GM19455 (cell line): ENCODE measurements around the gene ISX.
"Not testable (repeated sequence)": the region's sequence is repeated elsewhere in the genome, so short reads cannot be mapped to it uniquely, and the experiment has no call there.

Experiments used
- ATAC-seq: cut with Tn5 transposase; IDR thresholded peaks from one replicate; pipeline ENCODE4 v1.9.1; 2021; ENCODE audit not compliant: unreplicated experiment

ISX gene

GRCh38 chr22:35065796-35066218, at the start of gene ISX:
ISX (plus strand) TSS chr22:35066158; CDS start chr22:35067088, 930 bp downstream.
- ATAC-seq = no peak

DNA sequence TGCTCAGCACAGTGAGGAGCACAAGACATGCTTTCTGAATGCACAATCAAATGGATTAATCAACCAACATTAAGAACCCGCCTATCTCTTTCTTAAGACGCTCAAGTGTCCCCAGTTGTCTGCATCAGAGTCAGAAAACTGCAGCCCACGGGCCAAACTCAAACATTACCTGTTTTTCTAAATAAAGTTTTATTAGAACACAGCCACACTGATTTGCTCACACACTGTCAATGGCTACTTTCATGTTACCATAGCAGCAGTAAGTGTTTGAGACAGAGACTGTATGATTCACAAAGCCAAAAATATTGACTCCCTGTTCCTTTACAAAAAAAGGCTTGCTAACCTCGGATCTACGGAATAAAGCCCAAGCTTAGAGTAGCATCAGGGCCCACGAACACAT, 49.0 kb upstream of the ISX start:
- no peak for ATAC-seq

- no peak for ATAC-seq
These were observed 47.0 kb upstream of the ISX start for GRCh38 chr22:35018995-35019394.

DNA sequence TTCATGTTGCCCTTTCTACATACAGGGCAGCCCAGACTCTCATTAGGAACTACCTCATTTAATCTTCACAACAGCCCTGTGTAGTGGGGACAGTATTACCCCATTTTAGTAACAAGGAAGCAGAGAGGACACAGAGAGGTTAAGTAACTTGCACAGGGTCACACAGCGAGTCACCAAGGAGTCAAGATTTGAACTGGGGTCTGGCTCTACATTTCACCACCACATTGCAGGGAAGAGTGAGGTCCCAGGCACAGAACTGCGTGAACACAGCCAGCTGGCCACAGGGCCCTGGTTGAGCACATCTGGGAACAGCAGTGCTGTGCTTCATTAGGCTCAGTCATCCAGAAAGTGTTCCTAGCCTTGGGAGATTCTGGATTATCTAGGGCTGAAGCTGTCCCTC, 45.4 kb upstream of the ISX start:
- no peak for ATAC-seq

DNA sequence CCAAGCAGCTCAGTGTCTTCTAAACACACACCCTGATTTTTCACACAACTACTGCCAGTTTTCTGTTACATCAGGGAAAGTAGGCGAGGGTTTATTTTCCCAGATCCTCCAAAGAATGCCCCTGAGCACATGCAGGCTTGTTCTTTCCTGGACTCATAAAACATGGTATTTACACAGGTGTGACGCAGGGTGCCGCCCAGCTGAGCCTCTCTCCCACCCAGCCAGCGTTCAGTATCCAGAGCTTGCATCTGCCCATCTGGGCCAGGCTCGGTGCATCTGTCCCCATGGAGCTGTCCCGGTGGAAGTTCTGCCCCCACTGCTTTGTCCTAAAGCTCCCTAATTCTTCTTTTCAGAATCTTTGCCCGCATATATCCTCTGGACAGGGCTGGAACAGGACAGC, 44.8 kb upstream of the ISX start:
- ATAC-seq = no peak

- no peak for ATAC-seq
These were observed 43.7 kb upstream of the ISX start for GRCh38 chr22:35022291-35022690.

GRCh38 chr22:35023692-35024363, 42.1 kb upstream of the ISX start:
- ATAC-seq = no peak

GRCh38 chr22:35024364-35024692, 41.6 kb upstream of the ISX start:
- ATAC-seq = no peak

DNA sequence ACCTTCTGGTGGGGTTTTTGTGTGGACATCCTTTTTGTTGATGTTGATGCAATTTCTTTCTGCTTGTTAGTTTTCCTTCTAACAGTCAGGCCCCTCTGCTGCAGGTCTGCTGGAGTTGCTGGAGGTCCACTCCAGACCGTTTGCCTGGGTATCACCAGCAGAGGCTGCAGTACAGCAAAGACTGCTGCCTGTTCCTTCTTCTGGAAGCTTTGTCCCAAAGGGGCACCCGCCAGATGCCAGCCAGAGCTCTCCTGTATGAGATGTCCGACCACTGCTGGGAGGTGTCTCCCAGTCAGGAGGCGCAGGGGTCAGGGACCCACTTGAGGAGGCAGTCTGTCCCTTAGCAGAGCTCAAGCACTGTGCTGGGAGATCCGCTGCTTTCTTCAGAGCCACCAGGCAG, 35.8 kb upstream of the ISX start:
- not testable (repeated sequence) for ATAC-seq

DNA sequence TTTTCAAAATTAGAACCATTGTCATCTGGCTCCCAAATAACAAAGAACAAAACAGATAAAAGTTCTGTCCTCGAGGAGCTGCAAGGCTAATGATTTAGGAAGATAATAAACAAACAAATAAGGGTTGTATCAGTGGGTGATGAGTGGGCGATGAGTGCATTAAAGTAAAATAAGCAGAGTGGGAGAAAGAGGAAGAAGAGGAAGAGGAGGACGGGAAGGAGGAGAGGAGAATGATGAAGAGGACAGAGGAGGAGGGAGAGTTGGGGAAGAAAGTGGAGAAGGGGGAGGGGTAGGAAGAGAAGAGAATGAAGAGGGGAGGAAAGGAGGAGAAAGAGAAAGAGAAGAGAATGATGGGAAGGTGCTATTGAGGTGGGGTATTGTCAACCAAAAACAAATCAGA, 33.4 kb upstream of the ISX start:
- no peak for ATAC-seq

- no peak for ATAC-seq
These were observed 32.2 kb upstream of the ISX start for GRCh38 chr22:35033635-35034296.

GRCh38 chr22:35034963-35035362, 31.0 kb upstream of the ISX start:
- ATAC-seq = no peak

GRCh38 chr22:35037089-35037488, 28.9 kb upstream of the ISX start:
- ATAC-seq = no peak

- ATAC-seq = no peak
These were observed 26.3 kb upstream of the ISX start for GRCh38 chr22:35039625-35040024.

GRCh38 chr22:35043252-35043933, 22.6 kb upstream of the ISX start:
- ATAC-seq = no peak

DNA sequence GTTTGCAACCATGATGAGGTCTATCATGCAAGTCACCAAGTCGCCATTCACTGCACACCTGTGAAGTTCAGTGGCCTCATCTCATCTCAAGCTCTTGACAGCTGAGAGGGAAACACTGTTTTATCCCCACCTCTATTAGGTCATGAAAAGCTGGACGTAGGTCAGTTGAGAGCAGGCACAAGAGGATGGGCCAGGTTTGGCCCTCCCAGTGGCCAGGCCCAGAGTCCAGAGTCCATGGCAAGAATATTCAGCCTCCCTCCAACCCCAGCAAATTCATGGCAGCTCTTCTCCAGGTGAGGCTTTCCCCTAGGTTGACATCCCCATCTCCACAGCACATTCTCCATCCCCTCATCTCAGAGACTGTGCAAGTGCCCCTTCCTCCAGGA, 22.0 kb upstream of the ISX start:
- no peak for ATAC-seq

DNA sequence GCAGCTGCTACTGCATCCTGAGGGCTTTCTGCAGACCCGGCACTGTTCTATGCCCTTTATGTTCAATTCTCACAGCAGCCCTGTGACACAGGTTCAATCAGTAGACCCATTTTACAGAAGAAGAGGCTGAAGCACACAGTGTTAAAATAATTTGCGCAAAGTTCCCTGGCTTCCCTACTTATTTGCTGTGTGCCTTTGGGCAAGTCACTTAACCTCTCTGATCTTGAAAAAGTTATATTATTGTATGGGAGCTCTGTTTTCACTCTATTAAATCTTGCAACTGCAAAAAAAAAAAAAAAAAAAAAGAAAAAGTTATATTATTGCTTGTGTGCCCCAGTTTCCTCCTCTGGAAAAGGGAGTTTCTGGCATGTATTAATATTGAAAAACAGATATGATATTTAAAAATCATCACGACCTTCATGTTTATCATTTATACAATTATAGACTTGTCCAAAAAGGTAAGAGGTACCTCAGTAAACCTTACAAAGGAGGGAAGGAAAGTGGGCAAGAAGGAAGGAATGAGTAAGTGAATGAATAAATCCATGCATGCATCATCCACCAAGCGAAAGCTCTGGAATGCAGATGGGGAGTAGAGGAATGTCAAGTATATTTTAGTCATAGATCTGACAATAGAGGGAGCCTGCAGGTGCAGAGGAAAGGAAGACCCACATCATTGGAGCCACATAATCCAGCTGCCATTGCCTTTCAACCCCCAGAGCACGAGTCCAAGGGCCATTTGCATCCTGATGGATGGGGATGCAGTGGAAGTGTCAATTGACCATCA, 21.2 kb upstream of the ISX start:
- ATAC-seq = no peak

DNA sequence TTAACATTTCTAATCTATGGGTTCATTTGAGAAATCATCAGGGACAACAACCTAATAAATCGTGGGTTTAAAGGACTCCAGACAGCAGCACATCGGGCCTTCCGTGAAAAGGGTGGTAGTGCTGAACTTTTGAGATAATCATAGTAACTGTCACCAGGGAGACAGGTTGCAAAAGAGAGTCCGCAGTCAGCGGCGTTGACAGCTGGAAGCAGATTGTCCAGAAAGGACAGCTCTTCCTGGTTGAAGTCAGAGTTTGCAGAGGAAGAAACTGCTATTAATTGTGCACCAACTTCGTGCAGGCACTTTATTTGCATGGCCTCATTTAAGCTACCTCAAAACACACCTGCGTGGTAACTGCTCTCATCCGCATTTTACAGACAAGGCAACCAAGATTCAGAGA, 20.5 kb upstream of the ISX start:
- ATAC-seq = no peak

- no peak for ATAC-seq
These were observed 19.1 kb upstream of the ISX start for GRCh38 chr22:35046744-35047462.

- not testable (repeated sequence) for ATAC-seq
These were observed 15.9 kb upstream of the ISX start for GRCh38 chr22:35050038-35050437.

- no peak for ATAC-seq
These were observed 14.9 kb upstream of the ISX start for GRCh38 chr22:35051013-35051535.
